ENCODE data around the gene KDM2B. TPM values are rescaled to one million over a fixed set of nuclear protein-coding genes. Genes with fewer than 3 reads are reported as not detected.

Gene KDM2B
- polyA plus RNA-seq, 1 experiment: 15.0 TPM

DNA sequence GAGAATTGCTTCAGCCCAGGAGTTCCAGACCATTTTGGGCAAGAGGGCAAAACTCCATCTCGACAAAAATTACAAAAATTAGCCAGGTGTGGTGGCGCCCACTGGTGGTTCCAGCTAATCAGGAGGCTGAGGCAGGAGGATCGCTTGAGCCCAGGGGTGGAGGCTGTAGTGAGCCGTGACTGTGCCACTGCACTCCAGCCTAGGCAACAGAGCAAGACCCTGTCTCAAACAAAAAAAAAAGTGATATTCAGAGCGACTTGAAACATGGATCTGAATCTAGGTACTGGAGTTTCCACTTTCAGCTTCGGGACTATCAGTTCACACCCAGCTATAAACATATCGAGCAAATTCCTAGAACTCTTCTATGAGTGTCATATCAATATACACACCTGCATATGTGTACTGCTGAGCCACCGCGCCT, 197.2 kb downstream of the KDM2B start:
- Histone ChIP-seq H3K4me3 (ENCODE audit: low read depth, low read length) (no peak overlapping the region), H3K36me3 (ENCODE audit: control insufficient read depth, insufficient read depth, low read length) (no peaks in the 10 kb centered on the region), H3K27me3 (ENCODE audit: control insufficient read depth, insufficient read depth, low read length) (no peaks in the 10 kb centered on the region)
- POLR2A ChIA-PET: no interaction called here
- no peak for DNase-seq (ENCODE audit: low read depth)
- CTCF ChIA-PET: interaction anchor here (1.4 to 1.9 kb wide), 2 partner anchors 8 to 10 kb away, joined by 3 to 6 read pairs; no protein-coding TSS in a partner anchor
- TF ChIP-seq, protein P1, sequence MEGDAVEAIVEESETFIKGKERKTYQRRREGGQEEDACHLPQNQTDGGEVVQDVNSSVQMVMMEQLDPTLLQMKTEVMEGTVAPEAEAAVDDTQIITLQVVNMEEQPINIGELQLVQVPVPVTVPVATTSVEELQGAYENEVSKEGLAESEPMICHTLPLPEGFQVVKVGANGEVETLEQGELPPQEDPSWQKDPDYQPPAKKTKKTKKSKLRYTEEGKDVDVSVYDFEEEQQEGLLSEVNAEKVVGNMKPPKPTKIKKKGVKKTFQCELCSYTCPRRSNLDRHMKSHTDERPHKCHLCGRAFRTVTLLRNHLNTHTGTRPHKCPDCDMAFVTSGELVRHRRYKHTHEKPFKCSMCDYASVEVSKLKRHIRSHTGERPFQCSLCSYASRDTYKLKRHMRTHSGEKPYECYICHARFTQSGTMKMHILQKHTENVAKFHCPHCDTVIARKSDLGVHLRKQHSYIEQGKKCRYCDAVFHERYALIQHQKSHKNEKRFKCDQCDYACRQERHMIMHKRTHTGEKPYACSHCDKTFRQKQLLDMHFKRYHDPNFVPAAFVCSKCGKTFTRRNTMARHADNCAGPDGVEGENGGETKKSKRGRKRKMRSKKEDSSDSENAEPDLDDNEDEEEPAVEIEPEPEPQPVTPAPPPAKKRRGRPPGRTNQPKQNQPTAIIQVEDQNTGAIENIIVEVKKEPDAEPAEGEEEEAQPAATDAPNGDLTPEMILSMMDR (IDR thresholded peaks at IDR 0.05; ENCODE audit: insufficient read depth, low read depth, low read length): no peak

DNA sequence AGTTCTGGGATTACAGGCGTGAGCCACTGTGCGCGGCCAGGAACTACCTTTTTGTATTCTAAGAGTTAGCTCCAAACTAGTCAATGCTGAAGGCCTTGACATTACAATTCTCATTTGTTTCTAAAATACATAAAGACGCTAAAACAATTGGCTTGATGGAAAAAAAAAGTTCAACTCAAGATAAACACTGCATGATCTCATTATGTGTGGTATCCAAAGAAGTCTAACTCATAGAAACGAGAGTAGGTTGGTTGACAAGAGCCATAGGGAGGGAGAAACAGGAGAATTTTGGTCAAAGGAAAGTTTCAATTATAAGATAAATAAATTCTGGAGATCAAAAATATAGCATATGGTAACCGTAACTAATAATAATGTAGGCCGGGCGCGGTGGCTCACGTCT, 200.9 kb downstream of the KDM2B start:
- TF ChIP-seq, protein P1 (IDR thresholded peaks at IDR 0.05; ENCODE audit: insufficient read depth, low read depth, low read length): no peak
- POLR2A ChIA-PET: no interaction called here
- no peak for DNase-seq (ENCODE audit: low read depth)
- Histone ChIP-seq H3K36me3 (ENCODE audit: control insufficient read depth, insufficient read depth, low read length) (no peaks in the 10 kb centered on the region), H3K4me3 (ENCODE audit: low read depth, low read length) (no peak overlapping the region), H3K27me3 (ENCODE audit: control insufficient read depth, insufficient read depth, low read length) (no peaks in the 10 kb centered on the region; the same call in 1 of the 2 replicates)
- CTCF ChIA-PET: no interaction called here

Small RNA genes within 50 kb of the gene (small RNA-seq; reads per million reads assigned to genes)
- not detected for gene RNU6-1004P (ENCODE audit: insufficient read length, low read depth, low replicate concordance)

Other genes starting within 250 kb of the KDM2B start
- gene ANAPC5, start 228.6 kb downstream of the KDM2B start, polyA plus RNA-seq (2011; rRNA removed): 159 and 194 TPM in 2 replicates
- gene RNF34, start 180.9 kb downstream of the KDM2B start, polyA plus RNA-seq (2011; rRNA removed): 51.0 and 80.3 TPM in 2 replicates
- gene ORAI1, start 45.5 kb upstream of the KDM2B start, polyA plus RNA-seq (2011; rRNA removed): 20.3 and 28.3 TPM in 2 replicates
- 0.28 and 0.39 TPM in 2 replicates for gene MORN3, start 88.6 kb upstream of the KDM2B start, polyA plus RNA-seq (2011; rRNA removed)
- 7.3 and 11.4 TPM in 2 replicates for gene TMEM120B, start 131.7 kb upstream of the KDM2B start, polyA plus RNA-seq (2011; rRNA removed)
- 2.7 and 3.0 TPM in 2 replicates for gene RHOF, start 212.7 kb upstream of the KDM2B start, polyA plus RNA-seq (2011; rRNA removed)
- gene SETD1B, start 223.0 kb upstream of the KDM2B start, polyA plus RNA-seq (2011; rRNA removed): 0.85 and 0.89 TPM in 2 replicates